RWPE1 (cell line): ENCODE measurements around the gene ALDH4A1.

ENCODE experiments used
- CTCF ChIA-PET: fragments of 350-600 bp; sonication (Branson Sonifier 250); formaldehyde crosslinking; extraction: SDS; loops from one replicate; lab custom pipeline; 2021; lab: Yijun Ruan, JAX
- POLR2A ChIA-PET: fragments of 400-600 bp; formaldehyde crosslinking; extraction: SDS; loops from one replicate; lab custom pipeline; 2020; ENCODE audit warnings: antibody characterized with exemption; ENCODE audit not compliant: low non-redundant PET; lab: Yijun Ruan, JAX
- DNase-seq: peaks from one replicate; pipeline ENCODE4 v3.0.0; 2012; ENCODE audit warnings: low spot score
- H3K27ac ChIP-seq: fragments of 450-650 bp; 2 replicates; pipeline ENCODE4 v1.5.1; 2017
- CTCF ChIP-seq: fragments of 450-650 bp; conservative IDR thresholded peaks from 2 replicates; pipeline ENCODE4 v1.5.1; 2017; ENCODE audit warnings: low read depth, mild to moderate bottlenecking

The ALDH4A1 gene

GRCh38 chr1:18948913-18949685 lies 46.7 kb upstream of the ALDH4A1 start:
- CTCF ChIA-PET = interaction anchor here (0.5 to 1.3 kb wide), 4 partner anchors 34 to 1741 kb away, joined by 3 to 4 read pairs (median 4); no protein-coding TSS in a partner anchor
- H3K27ac ChIP-seq = peak overlapping the region; percentile 95
- no peak for TF ChIP-seq CTCF
- DNase-seq = no peak
- POLR2A ChIA-PET = interaction anchor here (1.2 kb wide), 1 partner anchor 22 kb away, joined by 3 read pairs; no protein-coding TSS in a partner anchor

GRCh38 chr1:18948048-18948912 lies 45.9 kb upstream of the ALDH4A1 start:
- no peak for DNase-seq
- CTCF ChIA-PET = interaction anchor here (0.5 to 0.9 kb wide), 2 partner anchors 35 to 1740 kb away, joined by 3 to 4 read pairs; no protein-coding TSS in a partner anchor
- POLR2A ChIA-PET = no interaction called here
- peak overlapping the region; percentile 95 for H3K27ac ChIP-seq
- TF ChIP-seq CTCF = no peak

GRCh38 chr1:18947570-18947969 lies 45.2 kb upstream of the ALDH4A1 start:
- H3K27ac ChIP-seq = peak overlapping the region; percentile 95
- ChIA-PET POLR2A (no interaction called here), CTCF (interaction anchor here (1.3 kb wide), 1 partner anchor 34 kb away, joined by 3 read pairs; no protein-coding TSS in a partner anchor)
- TF ChIP-seq CTCF = no peak
- DNase-seq = no peak

GRCh38 chr1:18946550-18947381 lies 44.4 kb upstream of the ALDH4A1 start:
- ChIA-PET POLR2A (no interaction called here), CTCF (interaction anchor here (0.7 to 1.3 kb wide), 3 partner anchors 34 to 137 kb away, joined by 3 read pairs; no protein-coding TSS in a partner anchor)
- TF ChIP-seq CTCF = no peak
- H3K27ac ChIP-seq = peak overlapping the region; percentile 95
- no peak for DNase-seq

- TF ChIP-seq CTCF = no peak
- DNase-seq = no peak
- peak overlapping the region; percentile 95 for H3K27ac ChIP-seq
- ChIA-PET CTCF (interaction anchor here (1.1 kb wide), 1 partner anchor 46 kb away, joined by 3 read pairs; no protein-coding TSS in a partner anchor), POLR2A (no interaction called here)
Measured at GRCh38 chr1:18945401-18945849, 43.1 kb upstream of the ALDH4A1 start.
